NCI-H446 treated with DMSO at 0.1 percent for 48 hours (cell line): ENCODE measurements around the gene KCTD12.

Source experiments
- DNase-seq: peaks from one replicate; lab custom pipeline; 2025; lab: John Stamatoyannopoulos, UW

KCTD12 gene

GRCh38 chr13:76887076-76887563, 915 bp upstream of the KCTD12 start:
- DNase-seq, result no peak

GRCh38 chr13:76886005-76886291, 257 bp downstream of the KCTD12 start:
- DNase-seq, result no peak

GRCh38 chr13:76885203-76886004, 801 bp downstream of the KCTD12 start:
- peak; percentile 31 for DNase-seq

GRCh38 chr13:76884907-76885202, 1.4 kb downstream of the KCTD12 start:
- DNase-seq, result no peak

GRCh38 chr13:76884186-76884906, 1.9 kb downstream of the KCTD12 start:
- DNase-seq, result peak; percentile 15

- DNase-seq, result no peak
These were observed 3.0 kb downstream of the KCTD12 start for GRCh38 chr13:76883236-76883635.

GRCh38 chr13:76882431-76882830, 3.8 kb downstream of the KCTD12 start:
- DNase-seq, result no peak

- DNase-seq, result no peak
These were observed 6.3 kb downstream of the KCTD12 start for GRCh38 chr13:76879883-76880270.

GRCh38 chr13:76879203-76879882, 6.9 kb downstream of the KCTD12 start:
- DNase-seq, result no peak

- DNase-seq, result no peak
These were observed 8.2 kb downstream of the KCTD12 start for GRCh38 chr13:76878043-76878442.

- no peak for DNase-seq
These were observed 10.9 kb downstream of the KCTD12 start for GRCh38 chr13:76875271-76875815.

GRCh38 chr13:76874479-76874878, 11.7 kb downstream of the KCTD12 start:
- DNase-seq, result no peak

- DNase-seq, result no peak
These were observed 12.8 kb downstream of the KCTD12 start for GRCh38 chr13:76873445-76873844.

- no peak for DNase-seq
These were observed 13.5 kb downstream of the KCTD12 start for GRCh38 chr13:76872675-76873074.

- DNase-seq, result no peak
These were observed 14.8 kb downstream of the KCTD12 start for GRCh38 chr13:76871432-76871831.

GRCh38 chr13:76868371-76868770, 17.8 kb downstream of the KCTD12 start:
- no peak for DNase-seq

- no peak for DNase-seq
These were observed 20.2 kb downstream of the KCTD12 start for GRCh38 chr13:76865996-76866503.

GRCh38 chr13:76865109-76865508, 21.1 kb downstream of the KCTD12 start:
- no peak for DNase-seq

GRCh38 chr13:76864259-76864658, 21.9 kb downstream of the KCTD12 start:
- no peak for DNase-seq

- no peak for DNase-seq
These were observed 23.2 kb downstream of the KCTD12 start for GRCh38 chr13:76863022-76863421.

- no peak for DNase-seq
These were observed 24.3 kb downstream of the KCTD12 start for GRCh38 chr13:76861859-76862258.

- DNase-seq, result no peak
These were observed 25.5 kb downstream of the KCTD12 start for GRCh38 chr13:76860706-76861105.

- no peak for DNase-seq
These were observed 31.3 kb downstream of the KCTD12 start for GRCh38 chr13:76854894-76855293.
